NCI-H1694 treated with DMSO at 0.1 percent for 48 hours (cell line): ENCODE results near the gene PTPN12.
A peak's percentile ranks its signal among the peaks of the same experiment; 100 is the strongest.
"Not testable (repeated sequence)": the region's sequence is repeated elsewhere in the genome, so short reads cannot be mapped to it uniquely, and the experiment has no call there.

ENCODE experiments used
- DNase-seq: peaks from one replicate; lab custom pipeline; 2025; lab: John Stamatoyannopoulos, UW

The PTPN12 gene

GRCh38 chr7:77579797-77580196 is 42.7 kb downstream of the PTPN12 start:
- no peak for DNase-seq

GRCh38 chr7:77580762-77581350 is 43.8 kb downstream of the PTPN12 start:
- no peak for DNase-seq

GRCh38 chr7:77587272-77587671 is 50.2 kb downstream of the PTPN12 start:
- DNase-seq: no peak

DNA sequence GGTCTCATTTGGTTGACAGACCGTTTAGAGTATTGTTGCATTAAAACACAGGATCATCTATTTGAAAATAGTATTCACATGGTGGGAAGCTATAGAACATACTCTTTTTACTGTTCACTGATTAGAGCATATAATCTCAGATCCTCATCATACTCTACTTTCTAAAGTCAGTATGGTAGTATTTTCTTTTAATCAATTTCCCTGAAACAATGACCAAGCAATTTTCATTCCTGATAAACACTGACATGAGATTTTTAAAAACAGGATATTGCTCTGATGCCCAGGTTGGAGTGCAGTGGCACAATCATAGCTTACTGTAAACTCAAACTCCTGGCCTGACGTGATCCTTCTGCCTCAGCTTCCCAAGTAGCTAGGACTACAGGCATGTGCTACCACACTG is 63.9 kb downstream of the PTPN12 start:
- DNase-seq: no peak

GRCh38 chr7:77606562-77606961 is 69.5 kb downstream of the PTPN12 start:
- DNase-seq: no peak

GRCh38 chr7:77619314-77619713 is 82.2 kb downstream of the PTPN12 start:
- DNase-seq: no peak

DNA sequence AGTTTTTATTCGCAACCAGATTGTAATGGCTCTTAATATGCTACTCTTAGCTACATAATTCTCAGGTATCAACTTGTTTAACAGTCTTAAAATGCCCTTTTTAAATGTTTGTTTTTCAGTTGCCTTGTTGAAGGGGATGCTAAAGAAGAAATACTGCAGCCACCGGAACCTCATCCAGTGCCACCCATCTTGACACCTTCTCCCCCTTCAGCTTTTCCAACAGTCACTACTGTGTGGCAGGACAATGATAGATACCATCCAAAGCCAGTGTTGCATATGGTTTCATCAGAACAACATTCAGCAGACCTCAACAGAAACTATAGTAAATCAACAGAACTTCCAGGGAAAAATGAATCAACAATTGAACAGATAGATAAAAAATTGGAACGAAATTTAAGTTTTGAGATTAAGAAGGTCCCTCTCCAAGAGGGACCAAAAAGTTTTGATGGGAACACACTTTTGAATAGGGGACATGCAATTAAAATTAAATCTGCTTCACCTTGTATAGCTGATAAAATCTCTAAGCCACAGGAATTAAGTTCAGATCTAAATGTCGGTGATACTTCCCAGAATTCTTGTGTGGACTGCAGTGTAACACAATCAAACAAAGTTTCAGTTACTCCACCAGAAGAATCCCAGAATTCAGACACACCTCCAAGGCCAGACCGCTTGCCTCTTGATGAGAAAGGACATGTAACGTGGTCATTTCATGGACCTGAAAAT is 89.7 kb downstream of the PTPN12 start:
- no peak for DNase-seq

- DNase-seq: no peak
These were observed 90.2 kb downstream of the PTPN12 start for GRCh38 chr7:77627309-77627676.

DNA sequence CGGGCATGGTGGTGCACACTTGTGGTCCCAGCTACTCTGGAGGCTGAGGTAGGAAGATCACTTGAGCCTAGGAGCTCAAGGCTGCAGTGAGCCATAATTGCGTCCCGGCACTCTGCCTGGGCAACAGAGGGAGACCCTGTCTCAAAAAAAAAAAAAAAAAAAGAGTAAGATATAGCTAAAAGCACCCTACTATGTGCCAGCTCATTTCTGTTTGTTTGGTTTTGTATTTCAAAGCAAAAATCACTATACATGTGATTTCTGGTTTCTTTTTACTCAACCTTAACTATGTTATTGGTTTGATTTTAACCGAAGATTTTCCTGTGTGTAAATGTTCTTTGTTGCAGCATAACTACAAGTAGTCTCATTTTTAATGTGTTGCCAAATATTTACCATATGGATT is 92.7 kb downstream of the PTPN12 start:
- no peak for DNase-seq

DNA sequence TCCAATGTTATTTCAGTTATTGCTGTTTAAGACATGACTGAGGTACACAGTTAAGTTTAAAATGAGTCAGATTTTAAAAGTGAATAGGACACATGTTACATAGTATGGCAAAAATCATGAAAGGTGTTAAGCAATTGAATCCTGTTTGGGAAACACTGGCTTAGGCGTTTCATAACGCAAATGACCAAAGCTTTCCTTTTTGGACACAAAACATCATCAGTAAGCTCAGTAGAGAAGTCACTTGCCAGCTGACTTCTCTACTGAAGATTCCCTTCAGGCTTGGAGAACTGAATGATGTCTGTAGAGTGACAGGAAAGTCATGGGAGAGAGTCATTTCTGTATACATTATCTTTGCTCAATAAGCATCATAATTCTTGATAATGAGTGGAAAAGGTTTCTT is 94.7 kb downstream of the PTPN12 start:
- DNase-seq: no peak

DNA sequence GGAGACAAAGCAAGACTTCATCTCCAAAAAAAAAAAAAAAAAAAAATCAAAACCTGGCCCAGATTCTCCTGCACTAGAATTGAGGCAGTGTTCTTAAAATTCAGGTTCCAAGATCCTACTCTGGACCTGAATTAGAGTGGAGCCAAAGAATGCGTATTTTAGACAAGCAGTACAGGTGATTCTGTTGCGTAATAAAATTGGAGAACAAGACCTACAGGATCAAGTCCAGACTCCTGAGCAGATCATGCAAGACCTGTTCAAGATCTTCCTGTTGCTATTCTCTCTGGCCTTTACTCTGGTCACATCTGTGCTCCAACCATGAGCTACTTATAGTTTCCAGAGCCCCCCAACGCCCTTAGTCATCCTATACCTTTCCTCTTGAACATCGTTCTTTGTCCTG is 107.7 kb downstream of the PTPN12 start:
- DNase-seq: no peak

- no peak for DNase-seq
These were observed 111.7 kb downstream of the PTPN12 start for GRCh38 chr7:77648742-77649338.

DNA sequence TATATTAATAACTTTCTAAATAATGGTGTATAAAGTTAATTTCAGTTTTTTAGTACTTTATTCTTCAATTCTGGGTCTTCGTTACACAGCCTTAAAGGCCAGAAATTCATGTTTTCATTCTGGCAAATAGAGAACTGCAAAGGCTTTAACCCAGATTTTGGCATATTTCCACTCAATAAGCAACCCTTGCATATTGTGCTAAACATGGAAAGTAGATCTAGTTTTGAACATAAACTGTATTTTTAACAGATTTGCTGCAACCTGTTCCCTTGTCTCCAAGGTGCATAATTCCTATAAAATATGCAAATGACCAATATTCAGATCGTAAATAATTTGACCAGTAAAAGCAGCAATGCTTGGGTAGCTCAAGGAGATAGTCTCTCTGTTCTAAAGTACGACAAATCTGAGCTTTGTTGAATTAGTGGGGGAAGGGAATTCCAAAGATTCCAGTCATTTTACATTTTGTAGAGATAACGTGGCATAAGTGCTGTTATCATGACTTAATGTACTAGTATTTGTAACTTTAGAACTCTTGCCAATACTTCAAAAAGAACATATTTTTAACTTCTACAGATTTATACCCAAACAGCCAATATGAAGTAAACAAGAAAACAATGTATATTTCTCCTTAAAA is 112.7 kb downstream of the PTPN12 start:
- DNase-seq: no peak

- DNase-seq: peak; percentile 38
These were observed 114.6 kb downstream of the PTPN12 start for GRCh38 chr7:77651575-77652162.

DNA sequence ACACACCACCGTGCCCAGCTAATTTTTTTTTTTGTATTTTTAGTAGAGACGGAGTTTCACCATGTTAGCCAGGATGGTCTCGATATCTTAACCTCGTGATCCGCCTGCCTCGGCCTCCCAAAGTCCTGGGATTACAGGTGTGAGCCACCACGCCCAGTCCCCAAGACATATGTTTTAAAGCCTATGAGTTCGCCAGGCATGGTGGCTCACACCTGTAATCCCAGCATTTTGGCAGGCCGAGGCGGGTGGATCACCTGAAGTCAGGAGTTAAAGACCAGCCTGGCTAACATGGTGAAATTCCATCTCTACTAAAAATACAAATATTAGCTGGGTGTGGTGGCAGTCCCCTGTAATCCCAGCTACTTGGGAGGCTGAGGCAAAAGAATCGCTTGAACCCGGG is 115.7 kb downstream of the PTPN12 start:
- not testable (repeated sequence) for DNase-seq

DNA sequence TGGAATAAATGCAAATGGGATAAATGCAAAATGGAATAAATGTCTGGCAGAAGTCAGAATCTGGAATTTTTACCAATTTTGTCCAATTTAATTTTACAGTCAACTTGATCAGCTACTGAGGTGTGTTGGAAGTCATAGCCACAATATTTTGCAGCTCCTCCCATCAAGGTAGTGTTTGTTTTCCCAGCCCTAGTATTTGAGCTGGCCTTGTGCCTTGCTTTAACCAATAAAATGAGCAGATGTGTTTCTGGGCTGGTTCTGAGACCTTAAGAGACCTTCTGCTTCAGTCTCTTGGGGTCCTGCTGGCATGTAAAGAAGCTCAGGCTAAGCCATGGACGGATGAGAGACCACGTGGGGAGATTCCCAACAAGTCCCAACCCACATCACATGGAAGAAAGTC is 116.5 kb downstream of the PTPN12 start:
- DNase-seq: no peak

- DNase-seq: no peak
These were observed 118.3 kb downstream of the PTPN12 start for GRCh38 chr7:77655356-77655755.

DNA sequence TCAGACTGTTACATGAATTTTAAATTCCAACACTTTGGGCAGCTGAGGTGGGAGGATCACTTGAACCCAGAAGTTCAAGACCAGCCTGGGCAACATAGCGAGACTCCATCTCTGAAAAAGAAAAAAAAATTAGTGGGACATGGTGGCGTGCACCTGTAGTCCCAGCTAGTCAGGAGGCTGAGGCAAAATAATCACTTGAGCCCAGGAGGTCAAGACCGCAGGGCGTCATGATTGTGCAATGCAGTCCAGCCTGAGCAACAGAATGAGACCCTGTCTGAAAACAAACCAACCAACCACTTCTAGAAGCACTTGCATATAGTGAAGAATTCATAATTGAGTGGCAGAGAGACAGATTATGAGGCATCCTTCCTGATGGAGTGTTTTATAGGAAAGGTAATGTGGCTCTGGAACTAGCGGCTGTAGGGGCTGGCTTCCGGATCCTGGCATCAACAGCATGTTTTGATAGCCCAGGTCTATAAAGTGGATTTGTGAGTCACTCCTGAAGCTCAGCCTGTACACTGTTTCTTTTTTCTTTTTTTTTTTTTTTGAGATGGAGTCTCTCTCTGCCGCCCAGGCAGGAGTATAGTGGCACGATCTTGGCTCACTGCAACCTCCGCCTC is 118.9 kb downstream of the PTPN12 start:
- no peak for DNase-seq

DNA sequence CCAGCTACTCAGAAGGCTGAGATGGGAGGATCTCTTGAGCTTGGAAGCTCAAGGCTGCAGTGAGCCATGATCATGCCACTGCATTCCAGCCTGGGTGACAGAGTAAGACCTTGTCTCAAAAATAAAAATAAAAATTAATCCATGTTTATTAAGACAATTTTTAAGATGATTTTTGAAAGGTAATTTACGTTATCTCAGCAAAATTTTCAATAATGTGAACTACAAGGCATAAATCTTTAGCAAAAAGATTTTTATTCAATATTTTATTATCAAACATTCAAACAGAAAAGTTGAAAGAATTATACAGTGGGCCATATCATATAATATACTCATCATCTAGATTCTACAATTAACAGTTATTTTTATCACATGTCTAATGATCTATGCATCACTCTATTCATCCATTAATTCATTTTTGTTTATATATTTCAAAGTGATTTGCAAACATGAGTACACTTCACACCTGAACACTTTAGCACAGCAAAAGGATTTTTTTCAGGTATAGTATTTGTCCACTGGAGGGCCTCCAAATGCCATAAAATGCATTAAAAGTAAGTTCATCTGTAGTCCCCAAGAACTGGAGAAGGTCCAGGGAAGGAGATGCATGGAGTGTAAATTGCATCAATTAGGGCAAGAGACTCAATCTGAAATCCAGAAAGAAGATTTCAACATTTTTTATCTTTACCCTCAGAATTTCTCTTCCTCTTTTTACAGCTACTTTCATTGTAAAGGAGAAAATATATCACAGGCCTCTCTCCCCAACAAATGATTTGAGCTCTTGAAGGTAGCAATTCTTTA is 120.5 kb downstream of the PTPN12 start:
- peak; percentile 73 for DNase-seq

GRCh38 chr7:77658928-77659327 is 121.8 kb downstream of the PTPN12 start:
- DNase-seq: no peak

DNA sequence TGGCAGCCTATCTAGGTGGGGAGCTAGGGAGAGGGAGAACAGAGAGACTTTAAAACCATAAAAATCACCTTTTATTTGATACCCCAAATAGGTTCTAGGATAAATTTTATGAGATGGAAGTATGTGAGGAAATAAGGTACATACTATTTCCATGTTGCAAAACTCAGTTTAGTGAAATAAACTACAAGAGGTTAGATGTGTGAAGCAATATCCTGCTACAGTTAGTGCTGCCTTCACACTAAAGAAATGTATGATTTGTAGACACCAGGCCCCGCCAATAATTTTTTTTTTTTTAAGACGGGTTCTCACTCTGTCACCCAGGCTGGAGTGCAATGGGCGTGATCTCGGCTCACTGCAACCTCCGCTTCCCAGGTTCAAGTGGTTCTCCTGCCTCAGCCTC is 124.7 kb downstream of the PTPN12 start:
- no peak for DNase-seq

GRCh38 chr7:77662869-77663268 is 125.8 kb downstream of the PTPN12 start:
- DNase-seq: no peak
